Glomerular visceral epithelial cell (primary cell): Measurements from ENCODE around the gene PFDN2.

ENCODE experiments used
- DNase-seq: peaks from one replicate; pipeline ENCODE4 v3.0.0-alpha.2; 2016; ENCODE audit errors: extremely low spot score

Gene PFDN2, protein sequence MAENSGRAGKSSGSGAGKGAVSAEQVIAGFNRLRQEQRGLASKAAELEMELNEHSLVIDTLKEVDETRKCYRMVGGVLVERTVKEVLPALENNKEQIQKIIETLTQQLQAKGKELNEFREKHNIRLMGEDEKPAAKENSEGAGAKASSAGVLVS

DNA sequence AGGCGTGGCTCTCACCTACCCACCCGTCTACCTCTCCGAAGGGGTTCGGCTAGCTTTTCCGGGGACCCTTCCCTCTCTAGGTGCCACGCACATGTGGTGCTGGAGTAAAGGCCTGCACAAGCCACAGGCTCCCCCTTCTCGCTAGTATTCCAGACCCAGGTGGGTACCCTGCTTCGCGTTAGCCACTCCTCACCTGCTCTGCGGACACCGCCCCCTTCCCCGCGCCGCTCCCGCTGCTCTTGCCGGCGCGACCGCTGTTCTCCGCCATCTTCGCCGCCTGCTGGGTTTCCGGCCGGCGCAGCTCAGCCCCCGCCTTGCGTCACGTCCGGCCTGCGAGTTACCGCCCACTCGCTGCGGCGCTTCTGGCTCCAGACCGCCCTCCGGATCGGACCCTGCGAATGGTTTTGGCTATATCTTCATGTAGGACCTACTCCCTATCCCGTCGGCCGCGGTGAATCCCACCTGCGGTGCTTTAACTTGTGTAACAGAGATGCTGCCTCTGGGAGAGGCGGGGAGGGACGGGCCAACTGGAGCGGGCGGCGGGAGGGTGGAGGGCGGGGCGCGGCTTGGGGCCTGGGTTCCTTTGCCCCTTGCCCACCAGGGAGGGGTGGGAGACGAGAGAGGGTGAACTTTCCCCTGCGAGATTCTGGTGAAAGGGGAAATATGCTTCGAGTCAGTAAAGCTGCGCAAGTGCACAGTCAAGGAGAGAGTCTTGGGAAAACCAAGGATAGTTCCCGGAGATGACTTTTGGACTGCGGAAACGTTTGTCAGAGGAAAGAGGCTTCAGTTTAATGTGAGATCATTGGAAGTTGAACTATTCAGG is at the start of gene PFDN2, which contains the start of gene NIT1:
Gene PFDN2 (minus strand): TSS at position 279 of the 823 bp plus-strand sequence. CDS start 11 bp downstream, at position 268.
Gene NIT1 (plus strand): TSS at position 347 of the 823 bp plus-strand sequence. CDS start 72 bp downstream, at position 419.
- DNase-seq: peak; percentile 87

DNA sequence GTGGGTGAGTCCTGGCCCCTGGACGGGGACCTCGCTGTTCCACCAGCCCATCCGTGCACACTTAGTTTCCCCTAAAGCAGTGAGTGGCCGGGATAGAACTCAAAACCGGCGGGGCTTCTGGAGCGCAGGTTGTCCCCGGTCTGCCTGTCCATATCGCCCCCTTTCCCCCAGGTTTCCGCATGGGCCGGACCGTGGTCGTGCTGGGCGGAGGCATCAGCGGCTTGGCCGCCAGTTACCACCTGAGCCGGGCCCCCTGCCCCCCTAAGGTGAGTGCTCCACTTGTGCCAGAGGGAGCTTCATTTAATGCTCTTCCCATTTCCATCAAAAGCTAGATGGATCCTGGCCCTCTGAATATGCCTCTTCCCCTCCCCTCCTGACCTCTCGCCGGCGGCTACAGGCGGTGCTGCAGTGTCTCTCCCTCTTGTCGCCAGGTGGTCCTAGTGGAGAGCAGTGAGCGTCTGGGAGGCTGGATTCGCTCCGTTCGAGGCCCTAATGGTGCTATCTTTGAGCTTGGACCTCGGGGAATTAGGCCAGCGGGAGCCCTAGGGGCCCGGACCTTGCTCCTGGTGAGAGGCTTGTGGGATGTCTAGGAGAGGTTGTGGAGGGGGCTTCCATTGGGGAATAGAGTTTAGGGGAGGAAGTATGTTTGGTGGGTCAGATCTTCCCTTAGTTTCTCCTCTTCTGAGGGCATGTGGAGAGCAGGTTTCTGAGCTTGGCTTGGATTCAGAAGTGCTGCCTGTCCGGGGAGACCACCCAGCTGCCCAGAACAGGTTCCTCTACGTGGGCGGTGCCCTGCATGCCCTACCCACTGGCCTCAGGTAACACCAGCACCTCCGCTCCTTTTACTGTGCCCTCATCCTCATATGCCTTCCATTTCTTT is 49.1 kb upstream of the PFDN2 start:
- DNase-seq: peak; percentile 32

DNA sequence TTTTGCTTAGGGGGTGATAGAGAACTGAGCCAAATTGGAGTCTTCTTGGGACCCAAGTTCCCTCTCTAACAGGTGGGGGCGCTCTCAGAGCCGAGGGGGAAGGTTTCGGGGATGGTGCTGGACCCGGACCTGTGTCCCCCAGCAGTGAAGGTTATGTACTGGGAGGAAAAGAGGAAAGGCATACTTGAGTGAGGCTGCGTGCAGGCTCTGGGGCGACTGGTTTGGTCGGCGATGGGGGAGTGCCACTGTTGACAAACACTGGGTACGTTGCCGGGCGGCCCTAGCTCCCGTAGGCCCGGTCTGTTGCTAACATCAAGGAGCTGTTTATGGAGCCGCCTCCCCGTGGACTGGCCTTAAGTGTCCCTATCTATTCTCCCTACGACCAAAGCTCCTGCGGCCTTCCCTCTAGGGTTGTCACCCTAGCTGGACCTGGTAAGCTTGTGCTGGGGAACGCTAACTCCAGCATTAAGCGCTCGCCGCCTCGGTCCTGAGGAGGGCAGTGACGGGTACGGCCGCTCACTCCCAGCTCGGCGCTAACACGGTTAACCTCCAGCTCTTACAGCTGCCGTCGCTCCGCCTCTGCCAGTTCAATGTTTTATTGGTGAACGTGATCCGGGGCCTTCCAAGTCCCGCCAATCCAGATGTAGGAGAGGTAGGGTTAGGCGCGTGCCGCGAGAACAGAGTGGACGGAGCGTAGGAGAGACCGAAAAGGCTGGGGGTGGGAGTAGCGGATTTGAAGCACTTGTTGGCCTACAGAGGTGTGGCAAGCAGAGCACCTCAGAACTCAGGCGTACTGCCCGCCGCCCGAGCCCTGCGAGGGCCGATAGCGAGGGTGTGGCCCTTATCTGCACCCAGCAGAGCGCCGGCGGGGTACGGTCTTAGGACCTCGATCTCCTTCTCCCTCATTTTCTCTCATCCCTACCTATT is 48.2 kb upstream of the PFDN2 start, which contains the start of gene PPOX:
Gene PPOX (plus strand): TSS at position 685 of the 927 bp plus-strand sequence. CDS start 422 bp downstream, outside the sequence.
- peak; percentile 98 for DNase-seq

DNA sequence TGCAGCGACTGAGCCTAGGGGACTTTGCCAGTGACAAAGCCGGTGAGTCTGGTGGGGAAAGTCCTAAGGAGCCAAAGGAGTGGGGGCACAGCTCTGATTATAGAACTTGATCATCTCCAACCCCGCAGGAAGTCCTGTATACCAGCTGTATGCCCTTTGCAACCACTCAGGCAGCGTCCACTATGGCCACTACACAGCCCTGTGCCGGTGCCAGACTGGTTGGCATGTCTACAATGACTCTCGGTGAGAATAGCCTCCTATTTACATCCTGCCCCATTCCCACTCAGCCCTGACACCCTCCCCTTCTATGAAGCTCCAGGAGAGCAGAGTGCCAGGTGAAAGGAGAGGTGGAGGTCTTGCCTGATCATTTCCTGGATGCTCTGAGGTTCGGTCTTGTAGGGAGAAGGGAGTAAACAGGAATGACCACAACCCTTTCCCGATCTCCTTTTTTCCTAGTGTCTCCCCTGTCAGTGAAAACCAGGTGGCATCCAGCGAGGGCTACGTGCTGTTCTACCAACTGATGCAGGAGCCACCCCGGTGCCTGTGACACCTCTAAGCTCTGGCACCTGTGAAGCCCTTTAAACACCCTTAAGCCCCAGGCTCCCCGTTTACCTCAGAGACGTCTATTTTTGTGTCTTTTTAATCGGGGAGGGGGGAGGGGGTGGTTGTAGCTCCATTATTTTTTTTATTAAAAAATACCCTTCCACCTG is 47.2 kb upstream of the PFDN2 start:
- no peak for DNase-seq

DNA sequence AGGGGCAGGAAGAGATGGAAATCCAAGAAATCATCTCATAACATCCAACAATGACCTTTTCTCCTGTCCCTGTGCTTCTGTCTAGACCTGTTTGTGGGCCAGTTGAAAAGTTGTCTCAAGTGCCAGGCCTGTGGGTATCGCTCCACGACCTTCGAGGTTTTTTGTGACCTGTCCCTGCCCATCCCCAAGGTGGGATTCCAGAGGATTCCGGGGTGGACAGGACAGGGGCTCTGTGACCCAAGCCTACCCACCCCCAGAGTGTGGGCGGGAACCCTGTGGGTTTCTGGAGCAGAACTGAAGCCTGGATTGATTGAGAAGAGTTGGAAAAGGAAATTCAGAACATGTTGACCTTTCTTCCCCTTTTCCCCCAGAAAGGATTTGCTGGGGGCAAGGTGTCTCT is 46.0 kb upstream of the PFDN2 start:
- no peak for DNase-seq

DNA sequence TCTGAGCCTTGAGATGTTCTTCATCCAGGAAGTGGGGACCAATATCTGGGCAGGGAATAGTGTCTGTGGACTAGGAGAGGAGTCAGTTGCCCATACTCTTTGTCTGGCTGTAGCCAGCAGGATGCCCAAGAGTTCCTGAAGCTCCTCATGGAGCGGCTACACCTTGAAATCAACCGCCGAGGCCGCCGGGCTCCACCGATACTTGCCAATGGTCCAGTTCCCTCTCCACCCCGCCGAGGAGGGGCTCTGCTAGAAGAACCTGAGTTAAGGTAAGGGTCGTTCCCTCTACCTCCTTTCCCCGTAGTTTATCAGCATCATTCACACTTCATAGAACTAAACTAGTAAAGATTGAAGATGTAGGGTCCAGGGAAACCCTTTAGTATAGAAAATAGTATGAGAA is 45.0 kb upstream of the PFDN2 start:
- no peak for DNase-seq

DNA sequence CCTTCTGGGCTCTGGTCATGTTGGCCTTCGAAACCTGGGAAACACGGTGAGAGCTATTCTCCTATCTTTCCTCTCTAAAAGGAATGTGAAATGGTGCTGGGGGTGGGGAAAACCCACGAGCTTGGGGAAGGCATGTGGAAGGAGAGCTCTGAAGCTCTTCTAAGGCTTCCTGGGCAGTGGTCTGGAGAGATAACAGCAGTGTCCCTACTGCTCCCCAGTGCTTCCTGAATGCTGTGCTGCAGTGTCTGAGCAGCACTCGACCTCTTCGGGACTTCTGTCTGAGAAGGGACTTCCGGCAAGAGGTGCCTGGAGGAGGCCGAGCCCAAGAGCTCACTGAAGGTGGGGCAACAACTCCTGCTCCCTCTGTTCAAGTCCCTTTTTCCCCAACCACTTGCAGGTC is 44.2 kb upstream of the PFDN2 start:
- DNase-seq: no peak

DNA sequence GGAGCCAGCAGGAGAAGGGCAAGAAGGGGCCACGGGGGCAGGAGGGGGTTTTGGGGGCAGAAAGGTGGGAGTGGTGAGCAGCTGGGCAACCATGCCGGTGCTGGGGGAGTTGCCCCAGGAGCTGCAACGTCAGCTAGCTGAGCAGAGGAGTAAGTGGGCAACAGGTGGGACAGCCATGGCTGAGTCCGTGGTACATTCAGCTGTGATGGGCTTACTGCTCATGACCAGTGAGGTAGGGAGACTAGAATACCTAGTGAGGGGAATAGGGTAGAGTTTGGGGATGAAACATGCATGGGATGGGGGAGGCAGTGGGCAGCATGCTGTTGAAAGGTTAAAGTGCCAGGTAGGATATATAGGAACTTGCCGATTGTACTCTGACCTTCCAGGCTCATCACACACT is 43.8 kb upstream of the PFDN2 start:
- no peak for DNase-seq

DNA sequence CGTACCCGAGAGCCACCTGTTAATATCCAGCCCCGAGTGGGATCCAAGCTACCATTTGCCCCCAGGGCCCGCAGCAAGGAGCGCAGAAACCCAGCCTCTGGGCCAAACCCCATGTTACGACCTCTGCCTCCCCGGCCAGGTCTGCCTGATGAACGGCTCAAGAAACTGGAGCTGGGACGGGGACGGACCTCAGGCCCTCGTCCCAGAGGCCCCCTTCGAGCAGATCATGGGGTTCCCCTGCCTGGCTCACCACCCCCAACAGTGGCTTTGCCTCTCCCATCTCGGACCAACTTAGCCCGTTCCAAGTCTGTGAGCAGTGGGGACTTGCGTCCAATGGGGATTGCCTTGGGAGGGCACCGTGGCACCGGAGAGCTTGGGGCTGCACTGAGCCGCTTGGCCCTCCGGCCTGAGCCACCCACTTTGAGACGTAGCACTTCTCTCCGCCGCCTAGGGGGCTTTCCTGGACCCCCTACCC is 42.9 kb upstream of the PFDN2 start:
- no peak for DNase-seq

DNA sequence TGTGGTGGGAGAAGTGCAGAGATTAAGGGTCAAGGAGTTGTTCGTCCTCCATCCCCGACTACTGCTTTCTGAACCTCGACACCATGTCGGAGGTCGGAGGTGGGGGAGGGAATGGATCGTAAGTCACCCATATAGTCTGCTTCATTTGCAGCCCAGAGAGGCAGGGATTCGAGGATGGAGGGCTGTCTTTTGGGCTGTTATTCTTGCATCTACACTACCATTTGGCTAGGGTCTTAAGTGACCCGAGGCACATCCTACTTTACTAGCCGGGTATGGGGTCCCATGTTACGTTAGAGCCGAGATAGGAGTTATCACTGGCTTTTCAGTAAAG is 42.0 kb upstream of the PFDN2 start:
- no peak for DNase-seq

DNA sequence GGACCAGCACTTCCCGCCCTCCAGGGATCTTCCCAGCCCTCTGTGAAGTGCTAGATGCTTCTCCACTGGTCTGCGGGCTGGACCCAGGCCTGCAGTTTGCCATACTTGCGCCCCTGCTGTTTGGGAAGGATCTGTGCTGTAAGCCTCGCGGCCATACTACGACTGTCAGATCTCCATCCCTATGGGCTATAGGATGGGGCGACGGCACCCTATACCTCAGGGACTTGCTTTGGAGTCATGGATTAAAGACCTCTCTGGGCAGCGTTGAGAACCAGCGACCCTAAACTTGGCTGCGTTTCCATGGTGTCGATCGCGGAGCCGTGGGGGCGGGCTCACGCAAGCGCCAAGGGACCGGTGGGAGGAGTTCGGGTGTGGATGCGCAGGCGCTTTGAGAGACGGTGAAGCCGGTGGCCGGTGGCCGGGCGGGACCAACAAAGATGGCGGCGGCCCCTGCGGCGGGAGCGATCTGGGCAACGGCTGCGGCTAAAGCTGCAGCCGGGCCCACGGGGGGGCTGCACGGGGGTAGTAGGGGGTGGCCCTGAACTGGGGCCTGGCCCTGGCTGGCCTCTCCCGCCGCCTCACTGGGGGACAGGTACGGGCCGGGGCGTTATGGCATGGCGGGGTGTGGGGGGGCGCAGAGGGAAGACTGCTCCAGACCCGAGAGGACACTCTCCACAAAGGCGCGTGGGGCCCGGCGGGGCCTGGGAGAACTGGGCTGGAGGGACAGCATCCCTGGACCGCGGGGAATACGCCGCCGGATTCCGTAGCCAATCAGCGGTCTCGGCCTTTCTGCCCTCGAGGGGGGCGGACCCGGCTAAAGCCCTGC is 41.5 kb upstream of the PFDN2 start, which contains the start of gene USP21:
Gene USP21 (plus strand): TSS at position 414 of the 826 bp plus-strand sequence. CDS start 1,141 bp downstream, outside the sequence.
- DNase-seq: peak; percentile 91

DNA sequence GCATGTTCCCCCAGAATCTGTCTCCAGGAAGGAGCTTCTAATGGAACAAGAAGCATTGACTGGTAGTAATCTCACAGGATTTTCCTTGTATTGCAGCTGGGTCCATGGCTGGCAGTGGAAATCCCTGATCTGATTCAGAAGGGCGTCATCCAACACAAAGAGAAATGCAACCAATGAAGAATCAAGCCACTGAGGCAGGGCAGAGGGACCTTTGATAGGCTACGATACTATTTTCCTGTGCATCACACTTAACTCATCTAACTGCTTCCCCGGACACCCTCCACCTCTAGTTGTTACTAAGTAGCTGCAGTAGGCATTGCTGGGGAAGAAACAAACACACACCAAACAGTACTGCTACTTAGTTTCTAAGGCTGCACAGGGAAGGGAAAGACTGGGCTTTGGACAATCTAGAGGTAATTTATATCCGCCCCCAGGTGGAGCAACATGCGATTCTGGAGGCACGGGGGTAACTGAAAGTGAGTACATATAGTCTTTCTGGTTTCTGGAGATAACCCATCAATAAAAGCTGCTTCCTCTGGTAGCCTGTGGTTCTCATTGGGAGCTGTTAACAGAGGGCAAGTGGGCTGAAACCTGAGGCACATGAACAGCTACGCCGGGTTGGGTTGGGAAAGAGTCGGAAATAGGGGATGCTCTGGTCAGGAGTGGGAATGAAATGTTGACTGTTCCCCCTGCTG is 40.6 kb upstream of the PFDN2 start:
- DNase-seq: no peak

DNA sequence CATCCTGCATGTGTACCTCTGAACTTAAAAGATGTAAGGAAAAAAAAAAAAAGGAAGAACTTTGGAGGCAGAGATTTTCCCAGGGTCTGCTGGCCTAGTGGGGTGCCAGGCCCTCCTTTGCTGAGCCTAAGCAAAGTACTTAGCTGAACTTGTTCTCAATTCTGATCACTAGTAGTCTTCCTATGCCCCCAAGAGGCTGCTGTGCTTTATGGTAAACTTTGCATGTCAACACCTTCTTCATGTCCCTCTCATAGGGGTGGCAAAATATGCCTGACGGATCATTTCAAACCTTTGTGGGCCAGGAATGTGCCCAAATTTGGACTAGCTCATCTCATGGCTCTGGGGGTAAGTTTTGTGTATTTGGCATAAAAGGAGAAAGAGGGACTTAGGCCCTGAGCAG is 40.0 kb upstream of the PFDN2 start:
- no peak for DNase-seq

DNA sequence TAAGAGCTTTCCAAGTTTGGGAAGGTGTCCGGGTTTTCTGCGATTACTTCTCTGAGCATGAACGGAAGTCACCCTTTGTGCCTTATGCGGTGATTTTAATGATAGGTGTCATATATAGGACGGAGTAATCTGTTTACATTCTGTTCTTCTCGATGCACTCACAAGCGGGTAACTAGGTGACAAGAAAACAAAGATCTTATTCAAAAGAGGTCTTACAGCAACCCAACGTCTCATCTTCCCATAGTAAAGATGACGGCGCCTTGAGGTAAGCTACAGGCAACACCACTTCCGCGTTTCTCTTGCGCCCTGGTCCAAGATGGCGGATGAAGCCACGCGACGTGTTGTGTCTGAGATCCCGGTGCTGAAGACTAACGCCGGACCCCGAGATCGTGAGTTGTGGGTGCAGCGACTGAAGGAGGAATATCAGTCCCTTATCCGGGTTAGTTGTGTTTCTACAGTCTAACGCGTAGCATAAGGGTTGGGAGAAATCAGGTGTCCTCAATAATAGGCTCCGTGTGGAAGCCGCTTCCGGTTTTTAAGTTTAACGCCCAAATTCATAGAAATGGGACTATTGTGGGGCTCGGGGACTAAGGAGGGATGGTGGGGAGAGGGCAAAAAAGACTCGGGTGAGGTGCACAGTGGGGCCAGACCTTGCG is 36.0 kb upstream of the PFDN2 start, which contains the start of gene UFC1:
Gene UFC1 (plus strand): TSS at position 297 of the 656 bp plus-strand sequence. CDS start 20 bp downstream, at position 317.
- DNase-seq: peak; percentile 88

DNA sequence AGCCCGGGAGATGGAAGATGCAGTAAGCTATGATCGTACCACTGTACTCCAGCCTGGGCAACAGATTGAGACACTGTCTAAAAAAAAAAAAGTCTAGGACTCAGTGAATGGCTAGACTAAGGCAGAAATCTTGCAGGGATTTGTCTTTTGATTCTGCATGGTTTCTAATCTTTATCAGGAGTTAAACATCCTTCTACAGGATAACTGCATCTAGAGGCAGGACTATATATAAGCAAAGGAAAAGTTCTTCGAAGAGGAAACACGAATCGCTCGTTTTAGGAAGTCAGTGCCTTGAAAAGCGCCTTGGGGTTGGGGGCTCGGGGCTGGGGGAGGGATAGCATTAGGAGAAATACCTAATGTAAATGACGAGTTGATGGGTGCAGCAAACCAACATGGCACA is 35.3 kb upstream of the PFDN2 start:
- no peak for DNase-seq

DNA sequence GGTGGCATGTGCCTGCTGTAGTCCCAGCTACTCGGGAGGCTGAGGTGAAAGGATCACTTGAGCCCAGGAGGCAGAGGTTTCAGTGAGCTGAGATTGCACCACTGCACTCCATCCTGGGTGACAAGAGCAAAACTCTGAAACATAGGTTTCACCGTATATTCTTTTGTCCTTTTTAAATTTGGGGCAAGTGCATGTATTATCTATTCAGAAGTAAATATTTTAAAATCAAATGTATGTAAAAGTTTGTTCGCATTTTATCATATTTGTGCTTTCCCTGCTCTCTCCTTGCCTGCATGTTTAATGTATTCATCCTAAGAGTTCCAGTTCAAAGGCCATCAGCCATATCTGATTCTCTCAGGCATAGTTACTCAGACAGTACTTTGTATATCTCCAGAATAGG is 28.0 kb upstream of the PFDN2 start:
- no peak for DNase-seq

DNA sequence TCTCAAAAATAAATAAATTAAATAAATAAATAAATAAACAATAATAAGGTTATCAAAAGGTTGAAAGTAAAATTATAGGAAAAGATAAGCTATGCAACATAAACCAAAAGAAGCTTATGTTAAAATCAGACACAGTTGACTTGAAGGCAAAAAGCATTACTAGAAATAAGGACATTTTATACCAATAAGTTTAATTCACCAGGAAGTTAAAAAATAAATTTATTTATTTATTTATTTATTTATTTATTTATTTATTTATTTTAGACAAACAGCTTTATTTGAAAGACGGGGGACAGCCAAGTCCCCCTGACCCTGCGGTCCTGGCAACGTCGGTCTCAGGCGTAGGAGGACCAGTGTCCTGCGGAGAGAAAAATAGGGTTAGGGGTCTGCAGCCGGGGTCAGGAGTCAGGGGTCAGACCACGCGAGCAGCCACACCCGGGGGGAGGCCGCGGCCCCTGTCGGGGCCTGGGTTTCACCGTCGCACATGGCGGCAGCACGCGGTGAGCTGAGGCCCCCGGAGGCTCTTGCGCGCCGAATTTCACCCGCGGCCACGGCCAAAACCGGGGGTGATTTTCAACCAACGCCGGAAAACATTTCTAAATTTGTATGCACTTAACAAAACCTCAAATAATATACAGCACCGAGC is 23.0 kb upstream of the PFDN2 start:
- DNase-seq: no peak

DNA sequence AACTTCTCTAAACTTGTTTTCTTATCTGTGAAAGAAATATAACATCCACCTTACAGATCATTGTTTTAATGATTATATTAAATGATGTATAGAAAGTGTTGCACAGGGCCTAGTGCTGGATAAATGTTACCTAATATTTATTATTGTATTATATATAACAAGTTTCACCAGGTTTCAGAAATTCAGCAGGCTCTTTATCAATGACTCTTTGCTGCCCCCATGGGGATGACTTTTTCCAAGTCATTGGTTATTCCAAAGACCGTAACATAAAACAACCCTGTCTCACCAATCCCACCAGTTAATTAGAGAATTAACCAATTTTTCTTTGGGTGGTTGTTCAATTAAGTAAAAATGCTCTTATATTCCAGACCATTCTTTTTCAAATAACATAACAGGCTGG is 21.9 kb upstream of the PFDN2 start:
- DNase-seq: peak; percentile 47
